ENCODE results near the gene LMX1B. TPM values are rescaled to one million over a fixed set of nuclear protein-coding genes. Genes with fewer than 3 reads are reported as not detected.

LMX1B gene
- total RNA-seq, 1 donor from 2014 or later = 1.3 TPM

GRCh38 chr9:126693428-126693944, 79.8 kb downstream of the LMX1B start:
- intact Hi-C loops (cut with micrococcal nuclease) = no loop called here
- H3K27ac ChIP-seq (replicated peaks) = no peak overlapping the region
- TF ChIP-seq CTCF (IDR thresholded peaks at IDR 0.05; ENCODE audit: borderline replicate concordance) = no peak
- H3K9me3 ChIP-seq (replicated peaks) = no peaks in the 10 kb centered on the region
- no peak for DNase-seq
- H3K4me1 ChIP-seq = no peaks in the 10 kb centered on the region
- no peak overlapping the region for H3K4me3 ChIP-seq
- H3K27me3 ChIP-seq (ENCODE audit: low read depth) = peaks cover 64% of the 10 kb centered on the region
- no peaks in the 10 kb centered on the region for H3K36me3 ChIP-seq

GRCh38 chr9:126694206-126695081, 80.7 kb downstream of the LMX1B start:
- no peaks in the 10 kb centered on the region for H3K4me1 ChIP-seq
- peaks cover 55% of the 10 kb centered on the region for H3K27me3 ChIP-seq (ENCODE audit: low read depth)
- DNase-seq = no peak
- H3K9me3 ChIP-seq (replicated peaks) = no peaks in the 10 kb centered on the region
- TF ChIP-seq CTCF (IDR thresholded peaks at IDR 0.05; ENCODE audit: borderline replicate concordance) = no peak
- H3K4me3 ChIP-seq = no peak overlapping the region
- intact Hi-C loops (cut with micrococcal nuclease) = no loop called here
- H3K27ac ChIP-seq (replicated peaks) = no peak overlapping the region
- H3K36me3 ChIP-seq = no peaks in the 10 kb centered on the region

GRCh38 chr9:126695186-126695585, 81.5 kb downstream of the LMX1B start:
- no peaks in the 10 kb centered on the region for H3K36me3 ChIP-seq
- no peaks in the 10 kb centered on the region for H3K4me1 ChIP-seq
- intact Hi-C loops (cut with micrococcal nuclease) = no loop called here
- TF ChIP-seq CTCF (IDR thresholded peaks at IDR 0.05; ENCODE audit: borderline replicate concordance) = no peak
- DNase-seq = no peak
- peaks cover 51% of the 10 kb centered on the region for H3K27me3 ChIP-seq (ENCODE audit: low read depth)
- no peaks in the 10 kb centered on the region for H3K9me3 ChIP-seq (replicated peaks)
- H3K27ac ChIP-seq (replicated peaks) = no peak overlapping the region
- H3K4me3 ChIP-seq = no peak overlapping the region

GRCh38 chr9:126695701-126696400, 82.1 kb downstream of the LMX1B start:
- intact Hi-C loops (cut with micrococcal nuclease) = no loop called here

More at GRCh38 chr9:126695701-126696400, 82.1 kb downstream of the LMX1B start:
- H3K27me3 ChIP-seq (ENCODE audit: low read depth) = peaks cover 48% of the 10 kb centered on the region
- no peaks in the 10 kb centered on the region for H3K9me3 ChIP-seq (replicated peaks)
- DNase-seq = no peak
- H3K27ac ChIP-seq (replicated peaks) = no peak overlapping the region
- TF ChIP-seq CTCF (IDR thresholded peaks at IDR 0.05; ENCODE audit: borderline replicate concordance) = no peak
- H3K4me1 ChIP-seq = no peaks in the 10 kb centered on the region
- H3K4me3 ChIP-seq = no peak overlapping the region
- H3K36me3 ChIP-seq = no peaks in the 10 kb centered on the region
